SK-N-SH (cell line): Measurements from ENCODE around the gene OTUD6A. TPM values are rescaled to one million over a fixed set of nuclear protein-coding genes. Genes with fewer than 3 reads are reported as not detected.

Experiments
- CTCF ChIA-PET: fragments of 300-600, 350-600 bp; formaldehyde crosslinking; extraction: SDS; loops from one replicate; lab custom pipeline; 2021; lab: Yijun Ruan, JAX
- POLR2A ChIA-PET: fragments of 350-600 bp; sonication (Branson Sonifier 250); formaldehyde crosslinking; extraction: SDS; loops from one replicate; lab custom pipeline; 2020; ENCODE audit warnings: antibody characterized with exemption, inconsistent platforms; lab: Yijun Ruan, JAX
- DNase-seq: peaks from one replicate; pipeline ENCODE4 v3.0.0; 2012
- H2AFZ ChIP-seq: fragments of 200-600 bp; sonication (generic); 2 replicates; pipeline ENCODE4 v1.8.1; 2016; ENCODE audit warnings: antibody characterized with exemption, mild to moderate bottlenecking, low read depth
- H3F3A ChIP-seq: fragments of 200-600 bp; sonication (generic); replicated peaks from 2 replicates; pipeline ENCODE3; 2016; ENCODE audit warnings: antibody characterized with exemption, mild to moderate bottlenecking; ENCODE audit not compliant: insufficient read depth
- H3K27ac ChIP-seq, 2 experiments: fragments of 200-500 bp in 1 of 2; fragments of 200-600 bp in 1 of 2; sonication (Bioruptor generic) in 1 of 2; sonication (generic), shearing (Covaris generic) in 1 of 2; 2 replicates each; pipeline versions ENCODE4 v1.5.1 to v1.6.1; 2014 to 2016; ENCODE audit warnings: low read depth in 2 of 2, inconsistent platforms in 1 of 2, low read length in 1 of 2, mild to moderate bottlenecking in 1 of 2, mixed read lengths in 1 of 2
- H3K27me3 ChIP-seq: fragments of 200-600 bp; sonication (generic), shearing (Covaris generic); 2 replicates; pipeline ENCODE4 v1.6.1; 2016; ENCODE audit warnings: mixed run types; ENCODE audit not compliant: insufficient read depth
- H3K36me3 ChIP-seq, 2 experiments: fragments of 200-500 bp in 1 of 2; fragments of 200-600 bp in 1 of 2; sonication (Bioruptor generic) in 1 of 2; sonication (generic) in 1 of 2; replicated peaks in 1 of 2; 2 replicates each; pipeline versions ENCODE3 to v1.5.1; 2014 to 2016; ENCODE audit warnings: low read length in 1 of 2, mild to moderate bottlenecking in 1 of 2; ENCODE audit not compliant: insufficient read depth in 2 of 2, control insufficient read depth in 1 of 2
- H3K4me1 ChIP-seq, 2 experiments: fragments of 200-500 bp in 1 of 2; fragments of 200-600 bp in 1 of 2; sonication (Bioruptor generic) in 1 of 2; sonication (generic), shearing (Covaris generic) in 1 of 2; 2 replicates each; pipeline versions ENCODE4 v1.5.1 to v1.6.1; 2014 to 2016; ENCODE audit warnings: low read depth in 1 of 2, low read length in 1 of 2, mixed run types in 1 of 2; ENCODE audit not compliant: insufficient read depth in 2 of 2, control insufficient read depth in 1 of 2
- H3K4me2 ChIP-seq: fragments of 200-600 bp; sonication (generic), shearing (Covaris generic); 2 replicates; pipeline ENCODE4 v1.6.1; 2017; ENCODE audit warnings: mixed run types
- H3K4me3 ChIP-seq, 2 experiments: fragments of 200-500 bp in 1 of 2; fragments of 200-600 bp in 1 of 2; sonication (Bioruptor generic) in 1 of 2; sonication (generic), shearing (Covaris generic) in 1 of 2; 2 replicates each; pipeline versions ENCODE4 v1.5.1 to v1.8.1; 2014 to 2016; ENCODE audit warnings: low read depth in 2 of 2, inconsistent platforms in 1 of 2, low read length in 1 of 2, mild to moderate bottlenecking in 1 of 2, mixed read lengths in 1 of 2, moderate library complexity in 1 of 2
- H3K79me2 ChIP-seq: fragments of 200-600 bp; sonication (generic); 2 replicates; pipeline ENCODE4 v1.8.1; 2017; ENCODE audit warnings: mild to moderate bottlenecking; ENCODE audit not compliant: insufficient read depth
- H3K9ac ChIP-seq: fragments of 200-600 bp; sonication (generic); 2 replicates; pipeline ENCODE4 v1.6.1; 2017; ENCODE audit warnings: mixed run types
- H3K9me2 ChIP-seq: fragments of 200-600 bp; sonication (generic); 2 replicates; pipeline ENCODE4 v1.6.1; 2017; ENCODE audit warnings: mixed run types
- H3K9me3 ChIP-seq: fragments of 200-600 bp; sonication (generic); 2 replicates; pipeline ENCODE4 v1.6.1; 2017; ENCODE audit warnings: mixed run types, mild to moderate bottlenecking, moderate library complexity
- H4K20me1 ChIP-seq: fragments of 200-600 bp; sonication (generic); 2 replicates; pipeline ENCODE4 v1.6.1; 2017; ENCODE audit warnings: mild to moderate bottlenecking, mixed run types; ENCODE audit not compliant: insufficient read depth
- EP300 ChIP-seq, 2 experiments: IDR thresholded peaks; 2 replicates each; pipeline versions ENCODE4 v1.4.0 to v1.6.1; 2012; ENCODE audit warnings: borderline replicate concordance in 1 of 2, low read depth in 1 of 2, low read length in 1 of 2
- EZH2phosphoT487 ChIP-seq: fragments of 200-600 bp; sonication (generic); IDR thresholded peaks from 2 replicates; pipeline ENCODE4 v1.6.1; 2017; ENCODE audit warnings: low read depth, mixed run types, mild to moderate bottlenecking, antibody characterized with exemption, moderate library complexity, borderline replicate concordance
- FOSL2 ChIP-seq: IDR thresholded peaks from 2 replicates; pipeline ENCODE4 v1.4.0; 2012; ENCODE audit warnings: low read depth, mild to moderate bottlenecking, moderate library complexity, borderline replicate concordance
- FOXJ3 ChIP-seq: sonication (generic); formaldehyde crosslinking; IDR thresholded peaks from 2 replicates; pipeline ENCODE4 v1.5.1; 2020; ENCODE audit warnings: mild to moderate bottlenecking, missing genetic modification reagents
- GATA2 ChIP-seq: sonication (generic); formaldehyde crosslinking; IDR thresholded peaks from 2 replicates; pipeline ENCODE4 v1.5.0; 2020; ENCODE audit warnings: mild to moderate bottlenecking, missing genetic modification reagents
- JUND ChIP-seq: IDR thresholded peaks from 2 replicates; pipeline ENCODE4 v1.4.0; 2012
- MEF2A ChIP-seq: IDR thresholded peaks from 2 replicates; pipeline ENCODE4 v1.4.0; 2012; ENCODE audit warnings: low read depth, borderline replicate concordance
- NFIC ChIP-seq: IDR thresholded peaks from 2 replicates; pipeline ENCODE4 v1.4.0; 2012; ENCODE audit warnings: borderline replicate concordance
- NRF1 ChIP-seq: IDR thresholded peaks from 2 replicates; pipeline ENCODE4 v1.6.1; 2012; ENCODE audit warnings: low read depth, mild to moderate bottlenecking, low read length
- RFX5 ChIP-seq: IDR thresholded peaks from 2 replicates; pipeline ENCODE4 v1.6.1; 2012; ENCODE audit warnings: mild to moderate bottlenecking, improper control_type of control experiment, low read length
- RXRA ChIP-seq: IDR thresholded peaks from 2 replicates; pipeline ENCODE4 v1.4.0; 2012; ENCODE audit warnings: low read depth, mild to moderate bottlenecking, borderline replicate concordance
- TAF1 ChIP-seq: IDR thresholded peaks from 2 replicates; pipeline ENCODE4 v1.6.1; 2012; ENCODE audit warnings: low read depth, mild to moderate bottlenecking, low read length, moderate library complexity, borderline replicate concordance
- WGBS: methylation state at CpG from one replicate; pipeline ENCODE4 v1.1.6; 2017; ENCODE audit warnings: low lambda C conversion rate; 5-methylcytosine and 5-hydroxymethylcytosine counted together
- polyA plus RNA-seq, 3 experiments: library from polyadenylated mRNA; depleted of rRNA; stranded (reverse); fragments of >200 nt; gene quantifications; 2 replicates each; pipeline ENCODE4 v1.2.3, GENCODE V29; 2012
- TF ChIP-seq, protein P1 (sequence below): fragments of 200-600 bp; sonication (generic); IDR thresholded peaks from 2 replicates; pipeline ENCODE4 v1.6.1; 2017; ENCODE audit warnings: antibody characterized with exemption, mild to moderate bottlenecking, moderate library complexity
- TF ChIP-seq, protein P2 (sequence below): IDR thresholded peaks from 2 replicates; pipeline ENCODE4 v1.4.0; 2012; ENCODE audit warnings: low read depth, borderline replicate concordance
- TF ChIP-seq, protein P3 (sequence below): IDR thresholded peaks from 2 replicates; pipeline ENCODE4 v1.4.0; 2012; ENCODE audit warnings: low read depth
- TF ChIP-seq, protein P4 (sequence below): IDR thresholded peaks from 2 replicates; pipeline ENCODE4; 2012
- TF ChIP-seq, protein P5 (sequence below): IDR thresholded peaks from 2 replicates; pipeline ENCODE4 v1.6.1; 2012; ENCODE audit warnings: mild to moderate bottlenecking, low read depth, low read length, moderate library complexity
- TF ChIP-seq, protein P6 (sequence below): fragments of 150-350 bp; IDR thresholded peaks from 2 replicates; pipeline ENCODE4 v1.6.1; 2017; ENCODE audit warnings: antibody characterized with exemption, low read length, low read depth, borderline replicate concordance

OTUD6A gene
- polyA plus RNA-seq, 1 of the 3 experiments (the other 2 are of a cell fraction): not detected

DNA sequence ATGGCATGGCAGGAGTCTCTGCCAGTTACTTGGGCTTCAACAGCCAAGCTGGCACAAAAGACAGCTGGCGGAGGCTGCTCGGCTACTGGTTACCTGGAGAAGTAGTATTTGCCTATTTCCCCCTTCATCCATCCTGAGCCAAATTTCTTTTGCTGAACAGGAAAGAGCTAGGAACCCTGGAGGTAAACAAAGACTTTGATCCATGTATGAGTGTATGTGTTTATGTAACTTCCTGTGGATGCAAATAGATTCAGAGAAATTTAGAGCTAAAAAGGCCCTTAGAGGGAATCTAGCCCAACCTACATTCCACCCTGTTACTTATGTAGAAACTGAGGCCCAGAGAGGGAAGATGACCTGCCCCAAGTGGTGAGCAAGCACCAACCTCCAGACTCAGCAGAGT is 23.7 kb upstream of the OTUD6A start:
- TF ChIP-seq, protein P1, sequence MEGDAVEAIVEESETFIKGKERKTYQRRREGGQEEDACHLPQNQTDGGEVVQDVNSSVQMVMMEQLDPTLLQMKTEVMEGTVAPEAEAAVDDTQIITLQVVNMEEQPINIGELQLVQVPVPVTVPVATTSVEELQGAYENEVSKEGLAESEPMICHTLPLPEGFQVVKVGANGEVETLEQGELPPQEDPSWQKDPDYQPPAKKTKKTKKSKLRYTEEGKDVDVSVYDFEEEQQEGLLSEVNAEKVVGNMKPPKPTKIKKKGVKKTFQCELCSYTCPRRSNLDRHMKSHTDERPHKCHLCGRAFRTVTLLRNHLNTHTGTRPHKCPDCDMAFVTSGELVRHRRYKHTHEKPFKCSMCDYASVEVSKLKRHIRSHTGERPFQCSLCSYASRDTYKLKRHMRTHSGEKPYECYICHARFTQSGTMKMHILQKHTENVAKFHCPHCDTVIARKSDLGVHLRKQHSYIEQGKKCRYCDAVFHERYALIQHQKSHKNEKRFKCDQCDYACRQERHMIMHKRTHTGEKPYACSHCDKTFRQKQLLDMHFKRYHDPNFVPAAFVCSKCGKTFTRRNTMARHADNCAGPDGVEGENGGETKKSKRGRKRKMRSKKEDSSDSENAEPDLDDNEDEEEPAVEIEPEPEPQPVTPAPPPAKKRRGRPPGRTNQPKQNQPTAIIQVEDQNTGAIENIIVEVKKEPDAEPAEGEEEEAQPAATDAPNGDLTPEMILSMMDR: no peak
- no peak for TF ChIP-seq RXRA
- TF ChIP-seq, protein P2, sequence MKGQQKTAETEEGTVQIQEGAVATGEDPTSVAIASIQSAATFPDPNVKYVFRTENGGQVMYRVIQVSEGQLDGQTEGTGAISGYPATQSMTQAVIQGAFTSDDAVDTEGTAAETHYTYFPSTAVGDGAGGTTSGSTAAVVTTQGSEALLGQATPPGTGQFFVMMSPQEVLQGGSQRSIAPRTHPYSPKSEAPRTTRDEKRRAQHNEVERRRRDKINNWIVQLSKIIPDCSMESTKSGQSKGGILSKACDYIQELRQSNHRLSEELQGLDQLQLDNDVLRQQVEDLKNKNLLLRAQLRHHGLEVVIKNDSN: no peak
- H3K4me3 ChIP-seq: no peak overlapping the region
- H3K9ac ChIP-seq: no peak overlapping the region
- no peak overlapping the region for H3K27ac ChIP-seq
- H3K79me2 ChIP-seq: no peaks in the 10 kb centered on the region
- WGBS: 47% methylated on average over 2 of the region's 2 CpGs
- CTCF ChIA-PET: interaction anchor here (1.7 to 5.8 kb wide), 2 partner anchors 7 to 57 kb away, joined by 4 to 47 read pairs; no protein-coding TSS in a partner anchor
- no peaks in the 10 kb centered on the region for H3K4me1 ChIP-seq
- H3K9me2 ChIP-seq: no peaks in the 10 kb centered on the region
- H3K9me3 ChIP-seq: no peaks in the 10 kb centered on the region
- H3K36me3 ChIP-seq: no peaks in the 10 kb centered on the region
- DNase-seq: no peak
- H3K4me2 ChIP-seq: no peak overlapping the region
- no peaks in the 10 kb centered on the region; the same call in 1 of the 2 replicates for H3K27me3 ChIP-seq
- H4K20me1 ChIP-seq: no peaks in the 10 kb centered on the region
- POLR2A ChIA-PET: no interaction called here
- H3F3A ChIP-seq: no peaks in the 10 kb centered on the region
- H2AFZ ChIP-seq: no peak overlapping the region

DNA sequence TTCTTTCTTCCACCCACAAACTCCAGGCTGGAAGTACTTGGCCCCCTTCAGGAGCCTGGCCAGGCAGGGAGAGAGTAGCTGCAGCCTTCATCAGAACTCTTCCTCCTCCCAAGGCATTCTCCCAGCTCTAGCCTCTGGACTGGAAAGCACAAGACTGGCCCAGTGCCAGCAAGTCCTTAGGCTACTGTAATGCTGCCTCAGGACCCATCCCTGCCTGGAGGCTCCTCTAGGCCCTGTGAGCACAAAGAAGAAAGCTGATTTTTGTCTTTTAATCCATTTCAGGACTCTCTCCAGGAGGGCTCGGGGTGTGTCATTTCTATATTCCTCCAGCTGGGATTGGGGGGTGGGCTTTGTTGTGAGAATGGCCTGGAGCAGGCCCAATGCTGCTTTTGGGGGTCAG is 23.3 kb upstream of the OTUD6A start:
- Histone ChIP-seq H3K79me2 (no peaks in the 10 kb centered on the region), H4K20me1 (no peaks in the 10 kb centered on the region), H3K4me1 (no peaks in the 10 kb centered on the region), H3K4me2 (no peak overlapping the region), H3K9me2 (no peaks in the 10 kb centered on the region), H3K27me3 (no peaks in the 10 kb centered on the region; the same call in 1 of the 2 replicates), H3K9me3 (no peaks in the 10 kb centered on the region), H2AFZ (no peak overlapping the region), H3F3A (no peaks in the 10 kb centered on the region), H3K27ac (no peak overlapping the region), H3K36me3 (no peaks in the 10 kb centered on the region), H3K9ac (no peak overlapping the region), H3K4me3 (no peak overlapping the region)
- CTCF ChIA-PET: interaction anchor here (5.8 kb wide), 1 partner anchor 7 kb away, joined by 47 read pairs; no protein-coding TSS in a partner anchor
- DNase-seq: no peak
- WGBS: 35% methylated on average over 1 of the region's 1 CpG
- POLR2A ChIA-PET: no interaction called here
- TF ChIP-seq NRF1: no peak
- TF ChIP-seq, protein P2: no peak
- TF ChIP-seq TAF1: no peak
- TF ChIP-seq GATA2 (CRISPR knock-in tag): no peak
- no peak for TF ChIP-seq EZH2phosphoT487
- TF ChIP-seq FOSL2: no peak
- TF ChIP-seq FOXJ3 (CRISPR knock-in tag): no peak
- TF ChIP-seq, protein P3, sequence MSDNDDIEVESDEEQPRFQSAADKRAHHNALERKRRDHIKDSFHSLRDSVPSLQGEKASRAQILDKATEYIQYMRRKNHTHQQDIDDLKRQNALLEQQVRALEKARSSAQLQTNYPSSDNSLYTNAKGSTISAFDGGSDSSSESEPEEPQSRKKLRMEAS: no peak
- TF ChIP-seq, protein P4, sequence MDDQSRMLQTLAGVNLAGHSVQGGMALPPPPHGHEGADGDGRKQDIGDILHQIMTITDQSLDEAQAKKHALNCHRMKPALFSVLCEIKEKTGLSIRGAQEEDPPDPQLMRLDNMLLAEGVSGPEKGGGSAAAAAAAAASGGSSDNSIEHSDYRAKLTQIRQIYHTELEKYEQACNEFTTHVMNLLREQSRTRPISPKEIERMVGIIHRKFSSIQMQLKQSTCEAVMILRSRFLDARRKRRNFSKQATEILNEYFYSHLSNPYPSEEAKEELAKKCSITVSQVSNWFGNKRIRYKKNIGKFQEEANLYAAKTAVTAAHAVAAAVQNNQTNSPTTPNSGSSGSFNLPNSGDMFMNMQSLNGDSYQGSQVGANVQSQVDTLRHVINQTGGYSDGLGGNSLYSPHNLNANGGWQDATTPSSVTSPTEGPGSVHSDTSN: no peak
- no peak for TF ChIP-seq EP300 (IDR thresholded peaks at IDR 0.05; ENCODE audit: borderline replicate concordance in 1 of 2, low read depth in 1 of 2, low read length in 1 of 2)
- TF ChIP-seq JUND: no peak
- TF ChIP-seq, protein P5, sequence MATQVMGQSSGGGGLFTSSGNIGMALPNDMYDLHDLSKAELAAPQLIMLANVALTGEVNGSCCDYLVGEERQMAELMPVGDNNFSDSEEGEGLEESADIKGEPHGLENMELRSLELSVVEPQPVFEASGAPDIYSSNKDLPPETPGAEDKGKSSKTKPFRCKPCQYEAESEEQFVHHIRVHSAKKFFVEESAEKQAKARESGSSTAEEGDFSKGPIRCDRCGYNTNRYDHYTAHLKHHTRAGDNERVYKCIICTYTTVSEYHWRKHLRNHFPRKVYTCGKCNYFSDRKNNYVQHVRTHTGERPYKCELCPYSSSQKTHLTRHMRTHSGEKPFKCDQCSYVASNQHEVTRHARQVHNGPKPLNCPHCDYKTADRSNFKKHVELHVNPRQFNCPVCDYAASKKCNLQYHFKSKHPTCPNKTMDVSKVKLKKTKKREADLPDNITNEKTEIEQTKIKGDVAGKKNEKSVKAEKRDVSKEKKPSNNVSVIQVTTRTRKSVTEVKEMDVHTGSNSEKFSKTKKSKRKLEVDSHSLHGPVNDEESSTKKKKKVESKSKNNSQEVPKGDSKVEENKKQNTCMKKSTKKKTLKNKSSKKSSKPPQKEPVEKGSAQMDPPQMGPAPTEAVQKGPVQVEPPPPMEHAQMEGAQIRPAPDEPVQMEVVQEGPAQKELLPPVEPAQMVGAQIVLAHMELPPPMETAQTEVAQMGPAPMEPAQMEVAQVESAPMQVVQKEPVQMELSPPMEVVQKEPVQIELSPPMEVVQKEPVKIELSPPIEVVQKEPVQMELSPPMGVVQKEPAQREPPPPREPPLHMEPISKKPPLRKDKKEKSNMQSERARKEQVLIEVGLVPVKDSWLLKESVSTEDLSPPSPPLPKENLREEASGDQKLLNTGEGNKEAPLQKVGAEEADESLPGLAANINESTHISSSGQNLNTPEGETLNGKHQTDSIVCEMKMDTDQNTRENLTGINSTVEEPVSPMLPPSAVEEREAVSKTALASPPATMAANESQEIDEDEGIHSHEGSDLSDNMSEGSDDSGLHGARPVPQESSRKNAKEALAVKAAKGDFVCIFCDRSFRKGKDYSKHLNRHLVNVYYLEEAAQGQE: no peak
- TF ChIP-seq MEF2A: no peak
- no peak for TF ChIP-seq NFIC
- TF ChIP-seq, protein P6, sequence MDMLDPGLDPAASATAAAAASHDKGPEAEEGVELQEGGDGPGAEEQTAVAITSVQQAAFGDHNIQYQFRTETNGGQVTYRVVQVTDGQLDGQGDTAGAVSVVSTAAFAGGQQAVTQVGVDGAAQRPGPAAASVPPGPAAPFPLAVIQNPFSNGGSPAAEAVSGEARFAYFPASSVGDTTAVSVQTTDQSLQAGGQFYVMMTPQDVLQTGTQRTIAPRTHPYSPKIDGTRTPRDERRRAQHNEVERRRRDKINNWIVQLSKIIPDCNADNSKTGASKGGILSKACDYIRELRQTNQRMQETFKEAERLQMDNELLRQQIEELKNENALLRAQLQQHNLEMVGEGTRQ: no peak
- TF ChIP-seq RFX5: no peak
